ENCODE results near the gene MYO5B. TPM values are rescaled to one million over a fixed set of nuclear protein-coding genes. Genes with fewer than 3 reads are reported as not detected.

The MYO5B gene
- total RNA-seq, 1 donor from 2014 or later: 31.3 TPM

- Histone ChIP-seq H3K36me3 (ENCODE audit: control insufficient read depth, insufficient read depth, low read length) (peaks cover 2% of the 10 kb centered on the region), H3K27me3 (ENCODE audit: control insufficient read depth, insufficient read depth, low read length) (no peaks in the 10 kb centered on the region), H3K4me3 (ENCODE audit: low read depth, low read length) (no peak overlapping the region)
- DNase-seq (ENCODE audit: low read depth) (no peak), FAIRE-seq (no peak)
- no peak for TF ChIP-seq CTCF (IDR thresholded peaks at IDR 0.05; ENCODE audit: insufficient read depth, low read length, severe bottlenecking)
Observed at GRCh38 chr18:49934457-49934856, 260.5 kb downstream of the MYO5B start.

DNA sequence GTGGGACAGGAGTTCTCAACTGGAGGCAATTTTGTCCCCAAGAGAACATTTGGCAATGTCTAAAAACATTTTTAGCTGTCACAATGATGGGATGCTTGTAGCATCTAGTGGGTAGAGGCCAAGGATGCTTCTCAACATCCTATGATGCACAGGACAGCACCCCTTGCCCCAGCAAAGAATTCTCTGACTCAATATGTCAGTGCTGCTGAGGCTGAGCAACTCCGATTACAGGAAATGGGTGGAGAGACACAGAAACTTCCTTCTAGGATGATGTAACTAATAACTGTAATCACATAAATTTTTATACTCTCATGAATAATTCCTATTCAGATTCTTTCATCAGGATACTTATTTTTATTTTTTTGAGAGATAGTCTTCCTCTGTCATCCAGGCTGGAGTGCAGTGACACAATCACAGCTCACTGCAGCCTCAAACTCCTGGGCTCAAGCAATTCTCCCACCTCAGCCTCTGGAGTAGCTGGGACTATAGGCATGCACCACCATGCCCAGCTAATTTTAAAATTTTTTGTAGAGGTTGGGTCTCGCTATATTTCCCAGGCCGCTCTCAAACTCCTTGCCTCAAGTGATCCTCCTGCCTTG is 261.3 kb downstream of the MYO5B start:
- Histone ChIP-seq H3K27me3 (ENCODE audit: control insufficient read depth, insufficient read depth, low read length) (no peaks in the 10 kb centered on the region), H3K36me3 (ENCODE audit: control insufficient read depth, insufficient read depth, low read length) (peaks cover 2% of the 10 kb centered on the region), H3K4me3 (ENCODE audit: low read depth, low read length) (no peak overlapping the region)
- no peak for FAIRE-seq
- DNase-seq (ENCODE audit: low read depth): peak; percentile 28
- no peak for TF ChIP-seq CTCF (IDR thresholded peaks at IDR 0.05; ENCODE audit: insufficient read depth, low read length, severe bottlenecking)

GRCh38 chr18:49931760-49932159 is 263.2 kb downstream of the MYO5B start:
- Histone ChIP-seq H3K27me3 (ENCODE audit: control insufficient read depth, insufficient read depth, low read length) (no peaks in the 10 kb centered on the region), H3K4me3 (ENCODE audit: low read depth, low read length) (no peak overlapping the region), H3K36me3 (ENCODE audit: control insufficient read depth, insufficient read depth, low read length) (peaks cover 2% of the 10 kb centered on the region)
- no peak for TF ChIP-seq CTCF (IDR thresholded peaks at IDR 0.05; ENCODE audit: insufficient read depth, low read length, severe bottlenecking)
- FAIRE-seq (no peak), DNase-seq (ENCODE audit: low read depth) (no peak)

DNA sequence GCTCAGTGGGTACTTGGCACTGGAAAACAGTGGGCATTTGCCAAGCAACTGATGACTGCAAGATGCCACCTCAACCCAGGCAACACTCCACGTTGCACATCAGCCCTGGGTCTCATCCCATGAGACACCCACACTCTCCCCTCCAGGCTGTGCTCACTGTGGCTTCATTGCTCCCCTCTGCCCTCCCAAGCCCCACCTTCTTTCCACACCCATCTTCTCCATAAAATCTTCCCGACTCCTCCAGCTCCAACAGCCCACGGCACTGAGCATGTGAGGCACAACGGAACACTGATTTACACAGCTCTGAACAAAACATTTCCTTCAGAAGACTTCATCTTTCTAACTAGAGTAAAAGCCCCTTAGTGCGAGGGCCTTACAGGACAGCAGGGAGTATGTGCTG is 263.8 kb downstream of the MYO5B start:
- no peaks in the 10 kb centered on the region for H3K27me3 ChIP-seq (ENCODE audit: control insufficient read depth, insufficient read depth, low read length)
- DNase-seq (ENCODE audit: low read depth): no peak

GRCh38 chr18:49926106-49926745 is 268.7 kb downstream of the MYO5B start:
- TF ChIP-seq CTCF (IDR thresholded peaks at IDR 0.05; ENCODE audit: insufficient read depth, low read length, severe bottlenecking): no peak
- no peak overlapping the region for H3K4me3 ChIP-seq (ENCODE audit: low read depth, low read length)
- no peaks in the 10 kb centered on the region for H3K27me3 ChIP-seq (ENCODE audit: control insufficient read depth, insufficient read depth, low read length)
- H3K36me3 ChIP-seq (ENCODE audit: control insufficient read depth, insufficient read depth, low read length): no peaks in the 10 kb centered on the region
- FAIRE-seq: no peak
- DNase-seq (ENCODE audit: low read depth): no peak

More for the DNA sequence above, 263.8 kb downstream of the MYO5B start:
- Histone ChIP-seq H3K36me3 (ENCODE audit: control insufficient read depth, insufficient read depth, low read length) (peaks cover 2% of the 10 kb centered on the region), H3K4me3 (ENCODE audit: low read depth, low read length) (no peak overlapping the region)
- no peak for TF ChIP-seq CTCF (IDR thresholded peaks at IDR 0.05; ENCODE audit: insufficient read depth, low read length, severe bottlenecking)
- no peak for FAIRE-seq
